ENCODE results near the gene BCAR3.

- TF ChIP-seq POLR2A (IDR thresholded peaks at IDR 0.05; ENCODE audit: low read depth, low read length) (no peak), POLR2AphosphoS5 (IDR thresholded peaks at IDR 0.05; ENCODE audit: low read depth, low read length) (no peak), TAF1 (IDR thresholded peaks at IDR 0.05; ENCODE audit: borderline replicate concordance, low read depth, low read length) (no peak)
These were observed 83.2 kb downstream of the BCAR3 start for GRCh38 chr1:93598396-93598795.

All from GM12892 (cell line).